Activated naive CD8-positive, alpha-beta T cell treated with anti-CD3 and anti-CD28 coated beads, Interleukin-2, amount 50 U/mL, for 24 hours (primary cell): ENCODE results near the gene USP33.
A peak's percentile ranks its signal among the peaks of the same experiment; 100 is the strongest.
"Not testable (repeated sequence)": the region's sequence is repeated elsewhere in the genome, so short reads cannot be mapped to it uniquely, and the experiment has no call there.

ENCODE experiments used
- ATAC-seq: fragments of 150-1000 bp; cut with Tn5 transposase; one replicate; pipeline ENCODE4 v1.10.0; 2021
- DNase-seq: peaks from one replicate; pipeline ENCODE4 v3.0.0; 2021
- H3K27ac Mint-ChIP-seq: one replicate; pipeline ENCODE4 v1.8.0; 2021; ENCODE audit warnings: mild to moderate bottlenecking, mixed read lengths
- H3K27me3 Mint-ChIP-seq: one replicate; pipeline ENCODE4 v1.8.0; 2021; ENCODE audit warnings: mixed read lengths
- H3K36me3 Mint-ChIP-seq: one replicate; pipeline ENCODE4 v1.8.0; 2021; ENCODE audit warnings: low read depth, mixed read lengths
- H3K4me1 Mint-ChIP-seq: one replicate; pipeline ENCODE4 v1.8.0; 2021; ENCODE audit warnings: mixed read lengths
- H3K4me3 Mint-ChIP-seq: one replicate; pipeline ENCODE4 v1.8.0; 2021; ENCODE audit warnings: mild to moderate bottlenecking, moderate library complexity, mixed read lengths
- H3K9me3 Mint-ChIP-seq: one replicate; pipeline ENCODE4 v1.8.0; 2021; ENCODE audit warnings: mixed read lengths

The USP33 gene

DNA sequence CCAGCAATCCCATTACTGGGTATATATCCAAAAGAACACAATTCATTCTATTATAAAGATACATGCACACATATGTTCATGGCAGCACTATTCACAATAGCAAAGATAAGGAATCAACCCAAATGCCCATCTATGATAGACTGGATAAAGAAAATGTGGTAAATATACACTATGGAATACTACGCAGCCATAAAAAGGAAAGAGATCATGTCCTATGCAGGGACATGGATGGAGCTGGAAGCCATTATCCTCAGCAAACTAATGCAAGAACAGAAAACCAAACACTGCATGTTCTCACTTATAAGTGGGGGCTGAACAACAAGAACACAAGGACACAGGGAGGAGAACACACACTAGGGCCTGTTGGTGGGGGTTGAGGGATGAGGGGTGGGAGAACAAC is 60.0 kb downstream of the USP33 start:
- H3K27me3 Mint-ChIP-seq, H3K27ac Mint-ChIP-seq, H3K36me3 Mint-ChIP-seq, H3K9me3 Mint-ChIP-seq, H3K4me3 Mint-ChIP-seq, ATAC-seq, DNase-seq, H3K4me1 Mint-ChIP-seq: not testable (repeated sequence)

DNA sequence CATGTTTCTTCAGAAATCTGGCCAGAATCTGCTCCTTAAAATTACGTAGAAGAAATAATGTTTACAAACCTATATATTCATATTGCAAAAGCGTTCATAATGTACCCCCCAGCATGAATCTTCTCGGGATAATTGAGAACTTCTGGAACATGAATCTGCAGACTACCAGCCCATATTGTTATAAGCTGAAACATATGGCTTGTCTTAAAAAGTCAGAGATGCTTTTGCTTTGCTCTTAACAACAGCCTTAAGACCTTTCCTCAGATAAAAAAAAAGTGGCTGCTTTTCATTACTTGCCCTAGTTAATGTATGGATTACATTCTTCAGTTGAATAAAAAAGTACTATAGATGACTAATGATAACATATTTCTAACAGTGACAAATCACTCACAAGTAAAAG is 62.2 kb downstream of the USP33 start:
- no peaks in the 10 kb centered on the region for H3K27me3 Mint-ChIP-seq
- H3K27ac Mint-ChIP-seq, result no peak overlapping the region
- peaks cover 14% of the 10 kb centered on the region for H3K36me3 Mint-ChIP-seq
- no peaks in the 10 kb centered on the region for H3K9me3 Mint-ChIP-seq
- no peaks in the 10 kb centered on the region for H3K4me1 Mint-ChIP-seq
- ATAC-seq, result no peak
- no peak for DNase-seq
- no peak overlapping the region for H3K4me3 Mint-ChIP-seq

DNA sequence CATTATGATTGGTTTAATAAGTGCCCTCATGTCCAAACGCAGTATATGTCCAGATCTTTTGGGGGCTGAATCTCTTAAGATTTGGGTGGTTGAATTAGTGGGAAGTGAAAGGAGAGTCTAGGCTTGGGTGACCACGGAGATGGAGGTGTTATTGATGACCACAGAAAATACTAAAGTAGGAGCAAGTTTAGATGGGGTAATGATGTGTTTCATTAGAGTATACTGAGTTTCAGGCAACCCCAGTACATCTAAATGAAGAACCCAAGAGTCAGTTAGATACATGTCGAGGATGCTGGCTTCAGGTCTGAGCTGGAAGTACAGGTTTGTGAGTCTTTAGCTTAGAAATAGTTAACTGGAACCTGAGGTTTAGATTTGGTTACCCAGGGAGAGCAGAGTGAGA is 70.7 kb downstream of the USP33 start:
- Mint-ChIP-seq H3K27ac (no peak overlapping the region), H3K9me3 (no peaks in the 10 kb centered on the region), H3K36me3 (peaks cover 14% of the 10 kb centered on the region), H3K4me3 (no peak overlapping the region), H3K27me3 (no peaks in the 10 kb centered on the region), H3K4me1 (peaks cover 5% of the 10 kb centered on the region)
- DNase-seq, result no peak
- ATAC-seq, result no peak

GRCh38 chr1:77687519-77687906 is 72.1 kb downstream of the USP33 start:
- DNase-seq, result no peak
- Mint-ChIP-seq H3K27me3 (no peaks in the 10 kb centered on the region), H3K4me1 (peaks cover 11% of the 10 kb centered on the region), H3K4me3 (peak overlapping the region; percentile 50), H3K9me3 (no peaks in the 10 kb centered on the region), H3K36me3 (peaks cover 13% of the 10 kb centered on the region), H3K27ac (no peak overlapping the region)
- ATAC-seq, result no peak

DNA sequence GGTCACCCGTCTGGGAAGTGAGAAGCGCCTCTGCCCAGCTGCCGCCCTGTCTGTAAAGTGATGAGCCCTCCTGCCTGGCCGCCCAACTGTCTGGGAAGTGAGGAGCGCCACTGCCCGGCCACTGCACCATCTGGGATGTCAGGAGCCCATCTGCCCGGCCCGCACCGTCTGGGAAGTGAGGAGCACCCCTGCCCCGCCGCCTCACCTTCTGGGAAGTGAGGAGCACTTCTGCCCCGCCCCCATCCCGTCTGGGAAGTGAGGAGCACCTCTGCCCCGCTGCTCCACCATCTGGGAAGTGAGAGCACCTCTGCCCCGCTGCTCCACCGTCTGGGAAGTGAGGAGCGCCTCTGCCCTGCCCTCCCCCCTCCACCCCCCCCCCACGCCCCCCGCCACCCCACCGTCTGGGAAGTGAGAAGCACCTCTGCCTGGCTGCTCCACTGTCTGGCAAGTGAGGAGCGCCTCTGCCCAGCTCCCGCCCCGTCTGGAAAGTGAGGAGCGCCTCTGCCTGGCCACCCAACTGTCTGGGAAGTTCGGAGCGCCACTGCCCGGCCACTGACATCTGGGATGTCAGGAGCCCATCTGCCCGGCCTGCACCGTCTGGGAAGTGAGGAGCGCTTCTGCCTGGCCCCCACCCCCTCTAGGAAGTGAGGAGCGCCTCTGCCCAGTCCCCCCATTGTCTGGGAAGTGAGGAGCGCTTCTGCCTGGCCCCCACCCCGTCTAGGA is 72.7 kb downstream of the USP33 start:
- Mint-ChIP-seq H3K9me3 (no peaks in the 10 kb centered on the region), H3K27ac (no peak overlapping the region), H3K4me3 (no peak overlapping the region), H3K4me1 (peaks cover 15% of the 10 kb centered on the region), H3K36me3 (peaks cover 13% of the 10 kb centered on the region), H3K27me3 (no peaks in the 10 kb centered on the region)
- no peak for DNase-seq
- ATAC-seq, result no peak

GRCh38 chr1:77683160-77684148 is 76.2 kb downstream of the USP33 start:
- Mint-ChIP-seq H3K4me1 (peaks cover 44% of the 10 kb centered on the region), H3K4me3 (peak overlapping the region; percentile 97), H3K27me3 (no peaks in the 10 kb centered on the region), H3K27ac (peak overlapping the region; percentile 97), H3K9me3 (no peaks in the 10 kb centered on the region), H3K36me3 (peaks cover 10% of the 10 kb centered on the region)
- peak; percentile 85 for ATAC-seq
- DNase-seq, result peak; percentile 91

DNA sequence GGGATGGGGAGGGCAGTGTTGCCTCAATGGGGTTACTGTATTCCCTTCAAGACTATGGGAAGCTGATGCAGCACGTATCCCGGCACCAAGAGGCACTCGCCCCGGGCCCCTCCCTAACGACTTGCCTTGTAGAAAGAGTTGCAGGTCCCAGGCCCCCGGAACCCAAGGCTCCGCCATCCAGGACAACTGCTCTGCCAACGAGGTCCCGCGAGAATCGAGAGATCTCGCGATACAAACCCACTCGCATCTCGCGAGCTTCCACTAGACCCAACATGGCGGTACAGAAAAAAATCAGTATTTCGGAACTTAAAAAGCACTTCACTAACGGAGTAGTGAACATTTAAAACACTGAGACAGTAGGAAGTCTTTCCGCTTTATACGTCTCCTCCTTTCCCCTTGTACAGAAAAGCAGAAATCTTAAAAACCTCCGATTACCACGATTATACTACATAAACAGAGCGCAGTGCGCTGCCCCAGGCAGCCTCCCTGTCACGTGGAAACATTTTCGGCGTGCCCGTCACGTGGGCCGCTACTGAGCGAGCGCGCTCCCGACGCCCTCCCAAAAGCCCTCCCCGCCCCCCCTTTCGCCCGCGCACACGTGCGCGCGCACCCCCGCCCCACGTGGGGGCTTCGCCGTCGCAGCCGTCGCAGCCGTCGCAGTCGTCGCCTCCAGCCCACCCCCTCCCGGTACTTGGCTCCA is 77.0 kb downstream of the USP33 start, which contains the start of gene ZZZ3:
Gene ZZZ3 (minus strand): TSS at position 199 of the 700 bp plus-strand sequence. CDS start 49,304 bp downstream, outside the sequence.
- peak; percentile 69 for ATAC-seq
- peak within 1 kb of the TSS; percentile 97 for H3K27ac Mint-ChIP-seq
- peaks cover 10% of the 10 kb centered on the region for H3K36me3 Mint-ChIP-seq
- DNase-seq, result peak; percentile 89
- H3K4me1 Mint-ChIP-seq, result peaks cover 51% of the 10 kb centered on the region
- peak within 1 kb of the TSS; percentile 97 for H3K4me3 Mint-ChIP-seq
- no peaks in the 10 kb centered on the region for H3K27me3 Mint-ChIP-seq
- H3K9me3 Mint-ChIP-seq, result no peaks in the 10 kb centered on the region

DNA sequence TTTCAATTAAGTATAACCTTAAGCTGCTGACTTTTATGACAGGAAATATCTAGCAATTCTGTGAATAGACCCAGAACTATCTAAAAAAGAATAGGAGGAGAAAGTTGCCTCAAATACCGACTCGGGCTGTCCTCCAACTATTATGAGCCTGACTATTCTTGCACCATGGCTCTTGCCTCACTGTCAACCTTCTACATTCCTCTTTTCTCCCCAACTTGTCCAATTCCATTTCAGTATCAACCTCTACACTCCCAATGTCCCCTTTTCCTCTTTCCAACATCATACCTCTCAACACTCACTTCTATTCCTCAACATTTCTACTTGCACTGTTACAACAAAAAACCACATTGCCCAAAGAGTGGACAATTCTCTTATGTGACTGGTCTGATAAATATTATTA is 79.5 kb downstream of the USP33 start:
- no peak for DNase-seq
- Mint-ChIP-seq H3K4me1 (peaks cover 65% of the 10 kb centered on the region), H3K36me3 (peaks cover 15% of the 10 kb centered on the region), H3K9me3 (no peaks in the 10 kb centered on the region), H3K27me3 (no peaks in the 10 kb centered on the region), H3K27ac (peak overlapping the region; percentile 4), H3K4me3 (peak overlapping the region; percentile 10)
- ATAC-seq, result no peak

DNA sequence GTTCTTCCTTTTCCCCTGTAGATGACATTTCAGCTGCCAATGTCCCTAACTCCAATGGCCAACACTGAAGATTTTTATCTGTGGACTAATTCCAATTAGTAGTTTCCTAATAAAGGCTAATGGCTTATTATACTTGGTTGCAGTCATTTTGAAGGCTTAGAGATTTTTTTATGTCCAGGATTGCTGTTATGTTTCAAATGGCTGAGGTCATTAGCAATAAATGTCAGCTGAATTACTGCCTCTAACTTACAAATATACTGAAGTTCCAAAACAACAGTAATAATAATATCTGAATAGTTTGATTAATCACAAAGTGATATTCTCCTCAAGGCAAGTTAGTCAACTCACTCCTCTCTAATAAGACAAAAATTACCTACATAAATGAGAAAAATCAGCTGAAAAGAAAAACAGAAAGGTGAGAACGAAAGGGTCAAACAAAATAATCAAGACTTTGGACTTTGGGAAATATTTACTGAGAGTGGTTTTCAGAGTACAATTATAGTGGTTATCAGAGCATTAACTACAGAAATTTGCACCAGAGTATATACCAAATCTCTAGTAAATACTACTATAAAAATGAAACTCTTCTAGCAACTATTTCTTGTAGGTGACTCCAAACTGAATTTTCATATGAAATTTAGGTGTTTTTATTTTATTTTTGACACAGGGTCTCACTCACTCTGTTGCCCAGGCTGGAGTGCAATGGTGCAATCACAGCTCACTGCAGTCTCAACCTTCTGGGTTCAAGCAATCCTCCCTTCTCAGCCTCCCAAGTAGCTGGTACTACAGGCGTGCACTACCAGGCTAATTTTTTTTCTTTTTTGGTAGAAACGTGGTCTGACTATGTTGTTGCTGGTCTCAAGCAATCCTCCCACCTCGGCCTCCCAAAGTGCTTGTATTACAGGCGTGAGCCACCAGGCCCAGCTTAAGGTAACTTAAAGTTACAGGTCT is 80.7 kb downstream of the USP33 start:
- Mint-ChIP-seq H3K4me3 (no peak overlapping the region), H3K36me3 (peaks cover 15% of the 10 kb centered on the region), H3K9me3 (no peaks in the 10 kb centered on the region), H3K4me1 (peaks cover 66% of the 10 kb centered on the region), H3K27me3 (no peaks in the 10 kb centered on the region), H3K27ac (no peak overlapping the region)
- DNase-seq (no peak), ATAC-seq (no peak)

DNA sequence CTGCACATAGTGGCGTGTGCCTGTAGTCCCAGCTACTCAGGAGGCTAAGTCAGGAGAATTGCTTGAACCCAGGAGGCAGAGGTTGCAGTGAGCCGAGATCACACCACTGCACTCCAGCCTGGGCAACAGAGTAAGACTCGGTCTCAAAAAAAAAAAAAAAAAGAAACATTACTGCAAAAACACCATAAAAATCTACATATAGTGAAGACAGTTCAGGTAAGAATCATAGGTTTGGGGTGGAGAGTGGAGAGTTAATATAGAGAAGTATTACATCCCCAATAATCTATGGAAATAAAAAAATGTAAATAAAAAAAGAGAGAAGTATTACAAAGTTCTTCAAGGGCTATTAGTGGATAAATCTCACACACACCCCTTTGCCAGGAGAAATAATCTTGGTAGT is 84.8 kb downstream of the USP33 start:
- H3K27ac Mint-ChIP-seq, H3K36me3 Mint-ChIP-seq, H3K27me3 Mint-ChIP-seq, DNase-seq, H3K4me3 Mint-ChIP-seq, H3K9me3 Mint-ChIP-seq, ATAC-seq: not testable (repeated sequence)
- peaks cover 72% of the 10 kb centered on the region for H3K4me1 Mint-ChIP-seq

DNA sequence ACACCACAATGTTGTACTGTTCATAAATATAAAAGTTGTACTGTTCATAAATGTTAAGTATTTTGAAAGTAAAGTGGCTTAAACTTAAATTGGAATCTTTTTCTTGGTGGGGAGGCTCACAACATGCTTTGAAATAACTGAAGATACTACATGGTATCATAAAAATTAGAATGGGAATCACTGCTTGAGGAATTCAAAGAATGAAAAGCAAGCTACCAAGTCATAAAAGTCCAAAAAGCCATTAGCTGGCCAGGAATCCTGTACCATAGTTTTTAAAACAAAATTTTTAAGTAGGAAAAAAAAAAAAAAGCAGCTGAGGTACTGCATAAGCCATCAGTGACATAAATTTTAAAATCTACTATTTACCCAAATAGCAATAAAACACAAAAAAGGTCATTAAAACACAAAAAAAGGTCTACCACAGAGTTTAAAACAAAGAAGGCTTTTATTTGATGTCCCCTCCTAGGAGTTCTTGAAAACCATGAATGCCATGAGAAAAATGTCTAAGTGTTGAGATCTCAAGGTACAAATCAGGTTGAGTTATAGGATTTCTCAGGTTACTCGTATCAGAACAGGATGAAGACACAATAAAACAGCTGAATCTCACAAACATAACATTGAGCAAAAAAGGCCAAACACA is 85.8 kb downstream of the USP33 start:
- Mint-ChIP-seq H3K9me3 (no peaks in the 10 kb centered on the region), H3K27ac (no peak overlapping the region), H3K4me3 (no peak overlapping the region), H3K4me1 (peaks cover 72% of the 10 kb centered on the region), H3K27me3 (no peaks in the 10 kb centered on the region), H3K36me3 (peaks cover 5% of the 10 kb centered on the region)
- no peak for ATAC-seq
- no peak for DNase-seq

GRCh38 chr1:77673030-77673429 is 86.6 kb downstream of the USP33 start:
- DNase-seq (no peak), ATAC-seq (no peak)
- H3K27ac Mint-ChIP-seq, result peak overlapping the region; percentile 43
- H3K36me3 Mint-ChIP-seq, result peaks cover 5% of the 10 kb centered on the region
- peaks cover 70% of the 10 kb centered on the region for H3K4me1 Mint-ChIP-seq
- no peak overlapping the region for H3K4me3 Mint-ChIP-seq
- no peaks in the 10 kb centered on the region for H3K9me3 Mint-ChIP-seq
- no peaks in the 10 kb centered on the region for H3K27me3 Mint-ChIP-seq

DNA sequence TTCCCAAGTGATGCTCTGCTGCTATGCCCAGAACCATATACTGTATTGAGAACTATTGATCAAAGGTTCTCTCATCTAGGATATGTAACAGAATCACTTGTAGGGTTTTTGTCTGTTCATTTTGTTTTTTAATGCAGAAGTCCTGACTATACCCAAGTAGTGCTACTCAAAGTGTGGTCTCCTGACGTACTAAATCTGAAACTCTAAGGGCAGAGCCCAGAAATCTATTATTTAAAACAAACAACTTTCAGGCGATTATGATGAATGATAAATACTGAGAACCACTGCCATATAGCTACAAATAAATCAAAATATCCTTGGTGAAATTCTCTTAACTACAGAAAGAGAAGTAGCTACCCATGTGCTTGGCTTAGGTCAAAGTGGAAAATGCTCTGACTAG is 87.3 kb downstream of the USP33 start:
- peaks cover 6% of the 10 kb centered on the region for H3K36me3 Mint-ChIP-seq
- no peak overlapping the region for H3K27ac Mint-ChIP-seq
- H3K9me3 Mint-ChIP-seq, result no peaks in the 10 kb centered on the region
- DNase-seq, result no peak
- H3K27me3 Mint-ChIP-seq, result no peaks in the 10 kb centered on the region
- no peak for ATAC-seq
- no peak overlapping the region for H3K4me3 Mint-ChIP-seq
- peaks cover 71% of the 10 kb centered on the region for H3K4me1 Mint-ChIP-seq
